ENCODE data around the gene SOX4. TPM values are rescaled to one million over a fixed set of nuclear protein-coding genes. Genes with fewer than 3 reads are reported as not detected.

The SOX4 gene
- polyA plus RNA-seq, 4 donors, result 3.8 to 27.1 (median 14.0) TPM

DNA sequence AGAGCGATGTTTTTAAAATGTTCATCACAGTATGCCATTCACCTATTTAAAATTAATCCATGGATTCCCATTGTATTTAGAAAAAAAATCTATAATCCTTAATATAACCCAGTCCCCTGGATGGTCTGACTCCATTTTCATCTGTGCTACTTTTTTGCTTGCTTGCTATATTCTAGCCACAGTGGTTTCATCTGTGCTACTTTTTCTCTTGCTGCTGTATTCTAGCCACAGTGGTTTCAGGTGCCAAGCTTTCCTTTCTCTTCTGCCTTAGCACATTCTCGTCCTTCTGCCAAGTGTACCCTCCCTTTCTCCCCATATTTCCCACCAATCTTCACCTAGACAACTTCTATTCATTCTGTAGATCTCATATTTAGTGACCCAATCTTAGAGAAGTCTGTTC is 33.3 kb upstream of the SOX4 start:
- Histone ChIP-seq H3K27me3 (ENCODE audit: control insufficient read depth in 3 of 3, insufficient read depth in 3 of 3, low read length in 3 of 3) (no peaks in the 10 kb centered on the region), H3K36me3 (ENCODE audit: control insufficient read depth in 3 of 3, insufficient read depth in 2 of 3, low read depth in 1 of 3, low read length in 3 of 3) (no peaks in the 10 kb centered on the region), H3K27ac (ENCODE audit: low read depth in 1 of 3, low read length in 2 of 3) (no peak overlapping the region), H3K9me3 (ENCODE audit: control insufficient read depth in 2 of 2, insufficient read depth in 1 of 2, low read depth in 1 of 2, low read length in 1 of 2) (no peaks in the 10 kb centered on the region), H3K4me3 (ENCODE audit: low read depth in 1 of 3, low read length in 3 of 3) (no peak overlapping the region), H3K4me1 (ENCODE audit: control insufficient read depth in 3 of 3, insufficient read depth in 2 of 3, low read depth in 1 of 3, low read length in 2 of 3) (no peaks in the 10 kb centered on the region)
- 67 to 83% (median 80%) methylated on average over 2 of the region's 2 CpGs for WGBS, 3 donors
- FAIRE-seq (no peak), DNase-seq (no peak)

DNA sequence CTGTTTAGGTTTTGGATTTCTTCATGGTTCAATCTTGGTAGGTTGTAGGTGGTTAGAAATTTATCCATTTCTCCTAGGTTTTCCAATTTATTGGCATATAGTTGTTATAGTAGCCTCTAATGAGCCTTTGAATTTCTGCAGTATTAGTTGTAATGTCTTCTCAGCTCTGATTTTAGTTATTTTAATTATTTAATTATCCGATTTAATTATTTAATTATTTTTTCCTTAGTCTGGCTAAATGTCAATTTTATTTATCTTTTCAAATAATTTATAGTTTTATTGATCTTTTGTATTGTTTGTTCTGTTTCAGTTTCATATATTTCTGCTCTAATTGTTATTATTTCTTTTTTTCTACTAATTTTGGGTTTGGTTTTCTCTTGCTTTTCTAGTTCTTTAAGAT is 28.1 kb upstream of the SOX4 start:
- no peak for FAIRE-seq
- 86 to 94% (median 86%) methylated on average over 1 of the region's 1 CpG for WGBS, 3 donors
- no peaks in the 10 kb centered on the region for H3K4me1 ChIP-seq (ENCODE audit: control insufficient read depth in 3 of 3, insufficient read depth in 2 of 3, low read depth in 1 of 3, low read length in 2 of 3)

DNA sequence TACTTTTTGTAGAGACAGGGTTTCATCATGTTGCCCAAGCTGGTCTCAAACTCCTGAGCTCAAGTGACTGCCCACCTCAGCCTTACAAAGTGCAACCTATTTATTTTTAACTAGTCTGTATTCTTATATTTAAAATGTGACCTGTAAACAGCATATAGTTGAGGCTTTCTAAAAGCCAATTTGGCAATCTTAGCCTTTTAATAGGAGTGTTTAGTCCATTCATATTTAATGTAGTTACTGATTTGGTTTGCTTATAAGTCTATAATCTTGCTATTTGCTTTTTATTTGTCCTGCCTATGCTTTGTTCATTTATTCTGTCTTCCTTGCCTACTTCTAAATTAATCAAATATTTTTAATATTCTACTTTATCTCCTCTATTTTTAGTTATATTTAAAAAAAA is 15.0 kb upstream of the SOX4 start:
- DNase-seq, result no peak
- Histone ChIP-seq H3K27me3 (ENCODE audit: control insufficient read depth in 3 of 3, insufficient read depth in 3 of 3, low read length in 3 of 3) (no peaks in the 10 kb centered on the region), H3K9me3 (ENCODE audit: control insufficient read depth in 2 of 2, insufficient read depth in 1 of 2, low read depth in 1 of 2, low read length in 1 of 2) (peaks cover 0 to 29% of the 10 kb centered on the region in 2 donors), H3K4me1 (ENCODE audit: control insufficient read depth in 3 of 3, insufficient read depth in 2 of 3, low read depth in 1 of 3, low read length in 2 of 3) (no peaks in the 10 kb centered on the region), H3K4me3 (ENCODE audit: low read depth in 1 of 3, low read length in 3 of 3) (no peak overlapping the region), H3K27ac (ENCODE audit: low read depth in 1 of 3, low read length in 2 of 3) (no peak overlapping the region), H3K36me3 (ENCODE audit: control insufficient read depth in 3 of 3, insufficient read depth in 2 of 3, low read depth in 1 of 3, low read length in 3 of 3) (no peaks in the 10 kb centered on the region)
- no peak for FAIRE-seq

More for the DNA sequence above, 28.1 kb upstream of the SOX4 start:
- no peak for DNase-seq
- Histone ChIP-seq H3K27me3 (ENCODE audit: control insufficient read depth in 3 of 3, insufficient read depth in 3 of 3, low read length in 3 of 3) (no peaks in the 10 kb centered on the region), H3K27ac (ENCODE audit: low read depth in 1 of 3, low read length in 2 of 3) (no peak overlapping the region), H3K4me3 (ENCODE audit: low read depth in 1 of 3, low read length in 3 of 3) (no peak overlapping the region), H3K9me3 (ENCODE audit: control insufficient read depth in 2 of 2, insufficient read depth in 1 of 2, low read depth in 1 of 2, low read length in 1 of 2) (peaks cover 0 to 10% of the 10 kb centered on the region in 2 donors), H3K36me3 (ENCODE audit: control insufficient read depth in 3 of 3, insufficient read depth in 2 of 3, low read depth in 1 of 3, low read length in 3 of 3) (no peaks in the 10 kb centered on the region)

DNA sequence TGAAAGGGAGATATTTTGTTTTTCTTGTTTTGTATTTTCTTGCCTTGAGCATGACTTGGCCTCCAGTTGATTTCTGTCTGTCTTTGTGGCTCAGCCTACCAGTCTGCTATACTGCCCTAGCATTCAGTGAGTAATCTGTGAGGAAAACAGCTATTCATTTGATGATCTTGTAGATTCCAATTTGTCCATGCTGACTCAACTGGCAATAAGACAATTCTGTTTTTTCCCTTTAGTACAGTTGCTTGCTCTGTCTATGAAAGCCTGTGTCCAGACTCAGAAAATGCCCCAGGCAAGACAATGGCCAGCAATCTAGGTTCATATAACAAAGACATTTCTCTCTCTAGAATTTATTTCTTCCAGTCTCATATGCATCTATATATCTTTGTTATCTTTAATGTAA is 10.9 kb upstream of the SOX4 start:
- H3K9me3 ChIP-seq (ENCODE audit: control insufficient read depth in 2 of 2, insufficient read depth in 1 of 2, low read depth in 1 of 2, low read length in 1 of 2), result peaks cover 0 to 26% of the 10 kb centered on the region in 2 donors
- H3K27me3 ChIP-seq (ENCODE audit: control insufficient read depth in 3 of 3, insufficient read depth in 3 of 3, low read length in 3 of 3), result peaks cover 0 to 3% (median 0%) of the 10 kb centered on the region in 3 donors
- H3K4me3 ChIP-seq (ENCODE audit: low read depth in 1 of 3, low read length in 3 of 3), result no peak overlapping the region
- H3K27ac ChIP-seq (ENCODE audit: low read depth in 1 of 3, low read length in 2 of 3), result no peak overlapping the region
- H3K36me3 ChIP-seq (ENCODE audit: control insufficient read depth in 3 of 3, insufficient read depth in 2 of 3, low read depth in 1 of 3, low read length in 3 of 3), result no peaks in the 10 kb centered on the region
- peaks cover 0 to 4% (median 0%) of the 10 kb centered on the region in 3 donors for H3K4me1 ChIP-seq (ENCODE audit: control insufficient read depth in 3 of 3, insufficient read depth in 2 of 3, low read depth in 1 of 3, low read length in 2 of 3)
- FAIRE-seq (no peak), DNase-seq (no peak)

DNA sequence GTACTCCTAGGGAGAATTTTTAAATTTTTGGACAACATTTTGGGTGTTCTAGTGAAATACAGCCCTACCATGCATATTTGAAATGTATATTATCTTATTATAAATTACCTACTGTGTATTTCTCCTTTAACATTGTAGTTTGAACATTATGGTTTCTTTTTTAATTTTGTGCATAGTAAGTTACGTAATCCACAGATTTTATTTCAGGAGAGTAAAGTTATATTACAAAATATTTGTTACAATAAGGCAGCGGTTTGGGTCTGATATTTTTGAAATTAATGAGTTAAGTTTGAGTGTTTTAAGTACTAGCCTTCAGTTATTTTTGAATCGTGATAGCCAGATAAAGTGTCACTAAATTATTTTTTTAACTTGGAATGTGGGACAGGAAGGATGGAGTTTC is 7.3 kb upstream of the SOX4 start:
- Histone ChIP-seq H3K36me3 (ENCODE audit: control insufficient read depth in 3 of 3, insufficient read depth in 2 of 3, low read depth in 1 of 3, low read length in 3 of 3) (no peaks in the 10 kb centered on the region), H3K4me1 (ENCODE audit: control insufficient read depth in 3 of 3, insufficient read depth in 2 of 3, low read depth in 1 of 3, low read length in 2 of 3) (peaks cover 0 to 9% (median 0%) of the 10 kb centered on the region in 3 donors), H3K9me3 (ENCODE audit: control insufficient read depth in 2 of 2, insufficient read depth in 1 of 2, low read depth in 1 of 2, low read length in 1 of 2) (peaks cover 0 to 6% of the 10 kb centered on the region in 2 donors), H3K4me3 (ENCODE audit: low read depth in 1 of 3, low read length in 3 of 3) (peak overlapping the region in 1 of 3 donors; percentile 65), H3K27me3 (ENCODE audit: control insufficient read depth in 3 of 3, insufficient read depth in 3 of 3, low read length in 3 of 3) (peaks cover 0 to 3% (median 0%) of the 10 kb centered on the region in 3 donors), H3K27ac (ENCODE audit: low read depth in 1 of 3, low read length in 2 of 3) (no peak overlapping the region)
- FAIRE-seq (no peak), DNase-seq (no peak)
- 61 to 67% (median 63%) methylated on average over 3 of the region's 3 CpGs for WGBS, 3 donors

DNA sequence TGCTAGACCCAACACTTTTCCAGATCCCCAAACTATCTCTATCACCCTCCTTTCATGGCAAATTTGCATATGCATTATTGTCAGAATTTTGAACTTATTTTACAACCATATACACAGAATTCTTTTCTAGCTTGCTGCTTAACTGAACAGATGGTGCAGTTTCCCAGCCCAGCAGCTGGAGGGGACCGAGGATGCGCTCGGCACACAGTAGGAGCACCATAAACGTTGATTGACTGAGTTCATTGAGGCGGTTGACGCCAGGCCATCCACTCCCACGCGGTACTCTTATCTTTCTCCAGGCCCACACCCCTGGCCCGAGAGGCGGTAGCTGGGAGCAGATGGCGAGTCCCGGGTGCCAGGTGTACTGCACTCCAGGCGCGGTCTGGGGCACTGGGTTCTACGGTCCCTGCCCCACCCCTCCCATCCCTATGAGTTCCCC is 6.8 kb upstream of the SOX4 start:
- 4 to 8% (median 5%) methylated on average over 14 to 15 of the region's 15 CpGs for WGBS, 3 donors
- Histone ChIP-seq H3K27ac (ENCODE audit: low read depth in 1 of 3, low read length in 2 of 3) (peak overlapping the region in 2 of 3 donors; percentile 94 to 97), H3K27me3 (ENCODE audit: control insufficient read depth in 3 of 3, insufficient read depth in 3 of 3, low read length in 3 of 3) (peaks cover 0 to 3% (median 0%) of the 10 kb centered on the region in 3 donors)

DNA sequence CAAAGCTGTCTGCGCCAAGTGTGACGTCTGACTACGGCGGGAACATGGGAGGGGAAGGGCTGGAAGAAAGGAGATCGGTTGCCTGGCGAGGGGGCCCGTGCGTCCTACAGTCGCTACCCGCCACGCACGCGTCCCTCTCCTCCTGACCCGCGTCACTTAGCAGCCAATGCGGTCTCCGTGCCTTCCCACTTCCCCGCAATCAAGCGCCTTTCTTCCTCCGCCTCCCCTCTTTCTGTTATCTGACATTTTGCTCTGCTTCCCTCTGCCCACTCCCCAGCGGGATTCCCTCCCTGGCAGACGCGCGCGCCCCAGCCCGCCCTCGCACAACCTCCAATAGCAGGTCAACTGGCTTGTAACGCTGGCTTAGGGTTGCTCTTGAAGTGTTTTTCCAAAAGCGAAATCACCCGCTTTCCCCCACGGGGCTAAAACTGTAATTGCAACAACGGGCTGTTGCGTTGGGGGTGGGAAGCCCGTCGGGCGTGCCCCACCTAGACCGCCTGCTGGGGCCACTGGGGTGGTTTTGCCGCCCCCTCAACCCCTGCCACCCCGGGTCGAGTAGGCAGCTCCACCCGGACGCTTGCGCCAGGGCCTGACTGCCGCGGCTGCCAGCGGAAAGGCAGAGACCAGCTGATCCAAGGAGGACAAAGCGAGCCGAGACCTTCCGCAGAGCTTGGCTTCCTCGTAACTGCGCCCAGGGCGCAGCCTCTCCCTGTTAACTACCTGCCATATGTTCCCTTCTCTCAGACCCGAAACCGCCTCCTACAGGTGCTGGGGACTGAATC is 6.2 kb upstream of the SOX4 start:
- FAIRE-seq (no peak), DNase-seq (peak; percentile 59 to 85)
- peaks cover 0 to 3% (median 0%) of the 10 kb centered on the region in 3 donors for H3K27me3 ChIP-seq (ENCODE audit: control insufficient read depth in 3 of 3, insufficient read depth in 3 of 3, low read length in 3 of 3)
- H3K4me3 ChIP-seq (ENCODE audit: low read depth in 1 of 3, low read length in 3 of 3), result peak overlapping the region; percentile 34 to 65 (median 57)
- 0 to 1% (median 1%) methylated on average over 51 to 54 of the region's 54 CpGs for WGBS, 3 donors
- peaks cover 0 to 9% (median 0%) of the 10 kb centered on the region in 3 donors for H3K4me1 ChIP-seq (ENCODE audit: control insufficient read depth in 3 of 3, insufficient read depth in 2 of 3, low read depth in 1 of 3, low read length in 2 of 3)
- H3K9me3 ChIP-seq (ENCODE audit: control insufficient read depth in 2 of 2, insufficient read depth in 1 of 2, low read depth in 1 of 2, low read length in 1 of 2), result peaks cover 0 to 2% of the 10 kb centered on the region in 2 donors
- H3K36me3 ChIP-seq (ENCODE audit: control insufficient read depth in 3 of 3, insufficient read depth in 2 of 3, low read depth in 1 of 3, low read length in 3 of 3), result no peaks in the 10 kb centered on the region
- H3K27ac ChIP-seq (ENCODE audit: low read depth in 1 of 3, low read length in 2 of 3), result peak overlapping the region; percentile 67 to 97 (median 94)

More for the DNA sequence above, 6.8 kb upstream of the SOX4 start:
- DNase-seq, result peak in 1 of 2 donors; percentile 81
- FAIRE-seq, result no peak
- H3K9me3 ChIP-seq (ENCODE audit: control insufficient read depth in 2 of 2, insufficient read depth in 1 of 2, low read depth in 1 of 2, low read length in 1 of 2), result peaks cover 0 to 5% of the 10 kb centered on the region in 2 donors
- H3K36me3 ChIP-seq (ENCODE audit: control insufficient read depth in 3 of 3, insufficient read depth in 2 of 3, low read depth in 1 of 3, low read length in 3 of 3), result no peaks in the 10 kb centered on the region
- peaks cover 0 to 9% (median 0%) of the 10 kb centered on the region in 3 donors for H3K4me1 ChIP-seq (ENCODE audit: control insufficient read depth in 3 of 3, insufficient read depth in 2 of 3, low read depth in 1 of 3, low read length in 2 of 3)
- H3K4me3 ChIP-seq (ENCODE audit: low read depth in 1 of 3, low read length in 3 of 3), result peak overlapping the region in 2 of 3 donors; percentile 57 to 65

DNA sequence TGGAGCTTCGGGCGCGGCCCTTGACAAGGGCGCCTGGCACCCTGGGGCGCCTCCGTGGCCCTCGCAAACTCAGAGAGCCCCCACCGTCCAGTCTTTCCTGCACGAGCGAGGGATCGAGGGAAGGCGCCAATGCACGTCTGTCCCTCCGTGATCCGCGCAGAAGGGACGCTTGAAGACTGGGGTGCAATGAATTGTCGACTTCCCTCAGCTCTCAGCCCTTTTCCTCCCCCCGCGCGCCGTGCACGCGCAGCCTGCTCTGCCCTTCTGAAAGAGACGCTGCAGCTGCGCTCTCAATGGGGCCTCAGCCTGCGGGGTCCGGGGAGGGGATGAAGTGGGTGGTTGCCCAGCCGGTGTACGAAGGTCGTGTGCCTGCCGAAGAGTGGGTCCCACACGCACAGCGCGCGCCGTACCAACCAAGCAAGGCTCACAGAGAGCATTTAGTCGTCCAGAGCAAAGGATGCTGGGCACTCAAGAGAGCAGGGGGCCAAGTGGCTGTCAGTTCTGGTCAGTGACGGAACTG is 5.5 kb upstream of the SOX4 start:
- peak overlapping the region; percentile 34 to 65 (median 57) for H3K4me3 ChIP-seq (ENCODE audit: low read depth in 1 of 3, low read length in 3 of 3)
- H3K4me1 ChIP-seq (ENCODE audit: control insufficient read depth in 3 of 3, insufficient read depth in 2 of 3, low read depth in 1 of 3, low read length in 2 of 3), result peaks cover 0 to 12% (median 0%) of the 10 kb centered on the region in 3 donors
- no peaks in the 10 kb centered on the region for H3K9me3 ChIP-seq (ENCODE audit: control insufficient read depth in 2 of 2, insufficient read depth in 1 of 2, low read depth in 1 of 2, low read length in 1 of 2)
- peak in 1 of 2 donors; percentile 89 for DNase-seq
- peaks cover 0 to 3% (median 0%) of the 10 kb centered on the region in 3 donors for H3K27me3 ChIP-seq (ENCODE audit: control insufficient read depth in 3 of 3, insufficient read depth in 3 of 3, low read length in 3 of 3)
- no peaks in the 10 kb centered on the region for H3K36me3 ChIP-seq (ENCODE audit: control insufficient read depth in 3 of 3, insufficient read depth in 2 of 3, low read depth in 1 of 3, low read length in 3 of 3)
- peak overlapping the region; percentile 67 to 97 (median 94) for H3K27ac ChIP-seq (ENCODE audit: low read depth in 1 of 3, low read length in 2 of 3)
- 0 to 1% (median 1%) methylated on average over 33 to 39 of the region's 39 CpGs for WGBS, 3 donors
- FAIRE-seq, result no peak
